Lower leg skin (tissue), 3 donors: Measurements from ENCODE around the gene PJA2.

Experiments
- CTCF ChIP-seq, 3 donors: fragments of 450-650 bp; IDR thresholded peaks; one replicate each; pipeline ENCODE4 v1.5.1; 2016; ENCODE audit warnings: antibody characterized with exemption in 3 of 3, mild to moderate bottlenecking in 3 of 3, moderate library complexity in 2 of 3
- POLR2A ChIP-seq, 2 donors: fragments of 450-650 bp; IDR thresholded peaks; one replicate each; pipeline ENCODE4 v1.6.1; 2016 to 2017; ENCODE audit warnings: antibody characterized with exemption in 2 of 2, mild to moderate bottlenecking in 1 of 2, moderate library complexity in 1 of 2

GRCh38 chr5:109454731-109455505 lies 45.1 kb upstream of the PJA2 start:
- TF ChIP-seq CTCF (IDR thresholded peaks at IDR 0.05): no peak
- TF ChIP-seq POLR2A (IDR thresholded peaks at IDR 0.05): no peak
